ENCODE data around the gene FRMPD1. TPM values are rescaled to one million over a fixed set of nuclear protein-coding genes. Genes with fewer than 3 reads are reported as not detected.
A peak's percentile ranks its signal among the peaks of the same experiment; 100 is the strongest.
"Not testable (repeated sequence)": the region's sequence is repeated elsewhere in the genome, so short reads cannot be mapped to it uniquely, and the experiment has no call there.

Gene FRMPD1
- polyA plus RNA-seq, 4 donors: 0.72 to 1.3 (median 0.88) TPM

DNA sequence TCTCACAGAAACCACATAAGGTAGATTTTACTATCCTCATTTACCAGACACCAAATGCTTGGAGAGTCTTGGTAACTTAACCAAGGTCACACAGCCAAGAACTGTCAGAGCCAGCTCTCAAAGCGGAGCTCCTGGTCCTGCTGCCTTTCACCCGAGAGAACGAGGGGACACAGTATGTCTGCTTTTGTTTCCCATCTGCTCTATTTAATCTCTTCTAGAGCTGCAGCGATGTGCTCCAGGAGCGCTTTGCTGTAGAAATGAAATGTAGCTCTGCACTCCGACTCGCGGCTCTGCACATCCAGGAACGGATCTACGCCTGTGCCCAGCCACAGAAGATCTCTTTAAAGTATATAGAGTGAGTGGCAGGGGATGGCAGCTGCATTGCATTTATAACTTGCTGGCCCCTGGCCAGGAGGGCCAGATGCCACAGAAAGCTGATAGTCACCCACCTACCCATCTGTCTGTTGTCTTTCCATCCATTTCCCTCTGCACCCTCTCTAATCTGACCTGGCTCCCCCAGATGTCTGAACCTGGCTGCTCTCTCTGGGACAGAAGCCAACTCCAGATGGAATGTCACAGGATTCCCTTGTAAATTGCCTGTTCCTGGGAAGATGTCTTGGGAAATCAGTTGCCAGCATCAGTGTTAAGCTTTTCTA, 81.5 kb downstream of the FRMPD1 start:
- DNase-seq (ENCODE audit: low read depth in 4 of 4, low spot score in 2 of 4): no peak

DNA sequence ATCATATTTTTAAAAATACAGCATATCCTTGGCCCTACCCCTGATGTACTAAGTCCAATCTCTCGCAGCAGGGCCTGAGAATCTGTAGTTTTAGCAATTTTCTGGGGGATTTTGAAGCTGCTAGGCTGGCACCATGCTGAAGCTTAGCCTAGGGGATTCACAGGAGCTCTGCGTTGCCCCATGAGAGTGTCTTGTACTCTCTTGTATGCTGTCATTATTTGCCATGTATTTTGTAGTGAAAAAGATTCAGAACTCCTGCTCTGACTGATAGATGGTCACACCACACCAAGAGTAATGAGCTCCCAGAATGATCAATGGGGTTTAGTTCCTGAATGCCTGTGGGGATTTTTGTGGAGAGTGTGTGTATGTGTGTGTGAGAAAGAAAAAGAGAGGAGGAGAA, 82.2 kb downstream of the FRMPD1 start:
- no peak for DNase-seq (ENCODE audit: low read depth in 4 of 4, low spot score in 2 of 4)

GRCh38 chr9:37739222-37739621, 88.5 kb downstream of the FRMPD1 start:
- no peak for DNase-seq (ENCODE audit: low read depth in 4 of 4, low spot score in 2 of 4)

- DNase-seq (ENCODE audit: low read depth in 4 of 4, low spot score in 2 of 4): no peak
These were observed 89.4 kb downstream of the FRMPD1 start for GRCh38 chr9:37740128-37740527.

- DNase-seq (ENCODE audit: low read depth in 4 of 4, low spot score in 2 of 4): no peak
These were observed 90.0 kb downstream of the FRMPD1 start for GRCh38 chr9:37740631-37741328.

GRCh38 chr9:37745970-37746369, 95.2 kb downstream of the FRMPD1 start:
- DNase-seq (ENCODE audit: low read depth in 4 of 4, low spot score in 2 of 4): no peak

DNA sequence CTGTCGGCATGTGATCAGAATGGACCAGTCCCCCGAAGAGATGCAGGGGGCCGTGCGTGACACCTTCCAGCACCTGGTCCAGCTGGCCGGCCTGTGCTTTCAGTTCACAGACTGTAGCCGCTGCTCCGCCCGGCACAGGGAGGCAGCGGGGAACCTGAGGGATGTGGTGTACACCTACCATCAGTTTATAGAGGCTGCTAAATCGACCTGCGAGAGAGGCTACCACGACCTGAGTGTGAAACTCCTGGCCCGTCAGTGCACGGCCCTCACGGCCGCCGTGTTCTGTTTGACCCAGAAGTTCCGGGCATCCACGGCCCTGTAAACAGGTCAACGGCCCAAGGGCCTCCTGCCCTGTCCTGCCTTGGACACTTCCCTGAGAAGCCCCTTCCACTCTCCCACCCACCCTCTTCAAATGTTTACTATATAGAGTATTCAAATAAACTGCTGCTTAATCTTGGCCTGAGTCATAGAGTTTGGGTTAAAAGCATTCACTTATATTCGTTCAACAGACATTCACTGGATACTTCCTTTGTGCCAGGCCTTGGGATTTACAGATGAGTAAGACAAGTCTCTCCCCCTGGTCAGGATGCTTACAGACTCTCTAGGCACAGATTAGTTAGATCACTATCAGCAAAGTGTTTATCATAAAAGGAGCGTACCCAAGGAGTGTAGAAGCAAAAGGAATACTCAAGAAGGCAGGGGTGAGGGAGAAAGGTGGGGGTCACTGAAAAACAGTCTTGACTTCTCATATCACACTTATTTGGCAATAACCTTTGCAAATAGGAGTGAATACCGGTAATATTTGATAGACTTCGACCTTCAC, 95.9 kb downstream of the FRMPD1 start:
- DNase-seq (ENCODE audit: low read depth in 4 of 4, low spot score in 2 of 4): no peak

DNA sequence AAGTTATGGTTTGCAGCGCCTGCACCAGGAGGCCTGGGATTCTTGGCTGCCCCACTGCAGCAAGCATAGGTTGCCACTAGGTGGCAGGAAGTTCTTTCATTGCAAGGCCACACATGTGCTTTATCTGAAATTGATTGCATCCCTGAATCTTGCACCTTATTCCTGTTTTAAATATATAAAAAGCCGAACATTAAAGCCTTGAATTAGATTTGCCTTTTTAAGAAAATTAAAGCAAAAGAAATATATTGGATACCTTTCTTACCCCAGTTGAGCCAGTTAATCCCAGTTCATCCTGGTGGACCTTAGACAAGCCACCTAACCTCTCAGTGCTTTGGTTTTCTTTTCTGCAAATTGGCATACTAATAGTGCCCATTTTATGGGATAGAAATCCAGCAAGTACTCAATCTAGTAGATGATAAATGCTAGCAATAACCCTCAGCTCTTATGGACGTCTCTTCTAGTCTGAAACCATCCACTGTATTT, 96.6 kb downstream of the FRMPD1 start:
- no peak for DNase-seq (ENCODE audit: low read depth in 4 of 4, low spot score in 2 of 4)

DNA sequence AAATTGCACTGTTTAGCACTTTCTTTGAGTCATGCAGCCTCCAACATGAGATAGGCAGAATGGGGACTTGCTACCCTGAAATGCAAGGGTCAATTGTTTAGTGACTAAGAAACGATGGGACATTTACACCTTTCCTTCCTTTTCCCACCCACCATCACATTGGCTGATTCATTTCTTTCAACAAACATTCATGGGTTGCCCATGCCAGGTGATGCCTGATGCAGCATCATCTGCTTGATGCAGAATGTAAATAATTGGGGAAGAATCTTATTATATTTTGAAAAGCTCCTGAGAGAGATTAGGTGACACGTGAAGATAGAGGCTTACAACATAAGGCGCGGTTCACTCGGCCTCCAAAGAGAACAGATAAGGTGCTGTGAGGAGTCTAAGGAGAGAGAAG, 98.4 kb downstream of the FRMPD1 start:
- DNase-seq (ENCODE audit: low read depth in 4 of 4, low spot score in 2 of 4): no peak

DNA sequence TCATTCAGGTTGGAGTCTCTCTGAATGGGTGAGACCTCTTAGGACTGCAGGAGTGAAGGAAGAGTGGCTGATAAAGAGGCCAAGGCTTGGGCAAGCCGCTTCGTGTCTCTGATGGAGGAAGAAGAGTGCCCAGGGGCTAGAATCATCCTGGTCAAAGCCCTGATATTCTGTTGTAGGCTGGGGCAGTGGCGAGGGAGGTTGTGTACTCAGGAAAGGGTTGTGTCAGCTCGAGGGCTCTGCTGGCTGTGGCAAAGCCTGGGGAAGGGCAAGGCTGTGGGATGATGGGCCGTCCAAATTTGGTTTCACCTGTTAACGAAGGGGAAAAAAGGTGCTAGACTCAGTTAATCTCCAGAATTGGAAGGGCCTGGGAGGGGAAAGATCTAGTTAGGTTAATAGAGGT, 100.4 kb downstream of the FRMPD1 start:
- no peak for DNase-seq (ENCODE audit: low read depth in 4 of 4, low spot score in 2 of 4)

DNA sequence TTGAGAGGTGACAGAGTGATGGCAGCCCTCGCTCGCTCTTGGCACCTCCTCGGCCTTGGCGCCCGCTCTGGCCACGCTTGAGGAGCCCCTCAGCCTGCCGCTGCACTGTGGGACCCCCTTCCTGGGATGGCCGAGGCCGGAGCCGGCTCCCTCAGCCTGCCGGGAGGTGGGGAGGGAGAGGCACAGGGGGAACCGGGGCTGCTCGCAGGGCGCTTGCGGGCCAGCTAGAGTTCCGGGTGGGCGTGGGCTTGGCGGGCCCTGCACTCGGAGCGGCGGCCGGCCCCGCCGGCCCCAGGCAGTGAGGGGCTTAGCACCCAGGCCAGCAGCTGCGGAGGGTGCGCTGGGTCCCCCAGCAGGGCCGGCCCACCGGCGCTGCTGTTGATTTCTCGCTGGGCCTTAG, 101.0 kb downstream of the FRMPD1 start:
- not testable (repeated sequence) for DNase-seq (ENCODE audit: low read depth in 4 of 4, low spot score in 2 of 4)

GRCh38 chr9:37752112-37752511, 101.4 kb downstream of the FRMPD1 start:
- not testable (repeated sequence) for DNase-seq (ENCODE audit: low read depth in 4 of 4, low spot score in 2 of 4)

GRCh38 chr9:37752642-37753488, 102.1 kb downstream of the FRMPD1 start:
- no peak for DNase-seq (ENCODE audit: low read depth in 4 of 4, low spot score in 2 of 4)

DNA sequence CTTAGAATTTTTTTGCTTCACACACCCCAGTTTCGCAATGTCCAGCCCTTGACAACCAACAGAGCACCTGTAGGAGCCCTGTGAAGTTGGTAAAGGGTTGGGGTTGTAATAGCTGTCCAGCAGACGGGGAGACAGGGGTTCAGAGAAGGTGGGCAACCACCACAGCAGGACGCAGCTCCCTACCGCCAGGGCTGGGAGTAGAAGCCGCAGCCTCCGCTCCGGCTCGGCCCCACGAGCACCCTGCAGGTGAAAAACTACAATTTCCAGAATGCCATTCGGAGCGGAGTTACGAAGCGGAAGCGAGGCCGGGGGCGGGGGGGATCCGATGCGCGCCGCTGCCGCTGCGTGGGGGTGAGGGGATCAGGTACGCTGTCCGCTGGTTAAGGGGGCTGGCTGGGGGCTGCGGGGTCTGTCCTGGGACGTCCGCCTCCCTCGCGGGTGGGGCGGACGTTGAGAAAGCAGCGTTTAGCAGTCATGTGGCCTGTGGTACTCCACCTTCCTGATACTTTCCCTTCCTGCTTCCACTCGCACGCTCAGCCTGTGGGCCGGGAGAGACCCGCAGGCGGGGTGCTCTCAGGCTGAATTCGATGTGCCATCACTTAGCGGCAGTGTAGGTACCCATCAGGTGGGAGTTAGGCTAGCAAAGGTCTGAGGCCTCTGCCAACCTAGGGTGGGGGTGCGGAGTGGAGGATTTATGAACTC, 102.9 kb downstream of the FRMPD1 start, which contains the start of gene TRMT10B:
Gene TRMT10B (plus strand): TSS at position 317 of the 702 bp plus-strand sequence. CDS start 8,127 bp downstream, outside the sequence.
- peak; percentile 53 to 78 (median 63) for DNase-seq (ENCODE audit: low read depth in 4 of 4, low spot score in 2 of 4)

DNA sequence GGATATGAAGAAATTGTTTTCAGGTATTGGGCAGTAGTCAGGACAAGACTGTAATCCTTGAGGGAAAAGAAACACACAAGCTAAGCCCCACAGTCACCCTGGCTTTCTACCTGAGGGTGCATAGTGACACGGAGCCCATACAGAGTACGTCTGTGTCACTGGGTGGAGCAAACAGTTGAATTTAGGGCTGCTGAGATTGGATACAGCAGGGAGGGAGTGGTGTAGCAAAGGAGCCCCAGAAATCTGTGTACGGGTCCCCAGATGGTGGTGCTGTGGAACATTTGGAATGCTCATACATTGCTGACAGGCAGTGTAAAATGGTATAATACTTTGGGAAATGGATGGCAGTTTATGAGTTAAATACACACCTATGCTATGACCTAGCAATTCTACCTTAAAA, 108.0 kb downstream of the FRMPD1 start:
- no peak for DNase-seq (ENCODE audit: low read depth in 4 of 4, low spot score in 2 of 4)

GRCh38 chr9:37760416-37761161, 109.8 kb downstream of the FRMPD1 start:
- no peak for DNase-seq (ENCODE audit: low read depth in 4 of 4, low spot score in 2 of 4)

DNA sequence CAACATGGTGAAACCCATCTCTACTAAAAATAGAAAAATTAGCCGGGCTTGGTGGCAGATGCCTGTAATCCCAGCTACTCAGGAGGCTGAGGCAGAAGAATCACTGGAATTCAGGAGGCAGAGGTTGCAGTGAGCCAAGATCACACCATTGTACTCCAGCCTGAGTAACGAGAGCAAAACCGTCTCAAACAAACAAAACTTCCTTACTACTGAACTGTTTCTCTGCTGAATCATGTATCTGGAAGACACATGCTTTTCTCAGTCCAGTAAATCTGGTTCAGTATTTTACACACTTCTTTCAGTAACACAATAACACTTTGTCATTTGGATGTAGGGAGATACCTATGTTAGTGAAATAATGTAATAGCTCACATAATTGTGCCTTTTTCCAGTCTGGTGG, 110.8 kb downstream of the FRMPD1 start:
- DNase-seq (ENCODE audit: low read depth in 4 of 4, low spot score in 2 of 4): no peak

- not testable (repeated sequence) for DNase-seq (ENCODE audit: low read depth in 4 of 4, low spot score in 2 of 4)
These were observed 114.5 kb downstream of the FRMPD1 start for GRCh38 chr9:37765263-37765662.

- DNase-seq (ENCODE audit: low read depth in 4 of 4, low spot score in 2 of 4): no peak
These were observed 118.6 kb downstream of the FRMPD1 start for GRCh38 chr9:37769306-37769705.
